Spleen (tissue), 7 donors: Measurements from ENCODE around the gene EHD4.

Source experiments
- CTCF ChIP-seq, 11 experiments: fragments of 200-600 bp in 7 of 11; fragments of 450-650 bp in 4 of 11; sonication (generic) in 4 of 11; IDR thresholded peaks in 8 of 11; conservative IDR thresholded peaks in 3 of 11; 1 replicate in 7 of 11; 2 replicates in 4 of 11; pipeline versions ENCODE4 v1.4.0 to v1.8.0; 2016 to 2021; ENCODE audit warnings: antibody characterized with exemption in 11 of 11, inconsistent platforms in 4 of 11, mild to moderate bottlenecking in 1 of 11
- POLR2AphosphoS5 ChIP-seq, 3 donors: sonication (generic); formaldehyde crosslinking; IDR thresholded peaks; one replicate each; pipeline ENCODE4 v1.5.1; 2017; ENCODE audit warnings: antibody characterized with exemption in 3 of 3
- donor health status: DM: no; HTN: no; CAD: no; lungs with moderate emphysema.
- donor health status: DM: no; HTN: no; CAD: no.
- donor health status: DM: no; HTN: no; CAD: no.

GRCh38 chr15:41915255-41915994 lies 56.9 kb downstream of the EHD4 start:
- TF ChIP-seq CTCF (IDR thresholded peaks at IDR 0.05 in 8 of 11, conservative IDR thresholded peaks at IDR 0.05 in 3 of 11) = no peak
- TF ChIP-seq POLR2AphosphoS5 (IDR thresholded peaks at IDR 0.05) = no peak
